ENCODE data around the gene SUN1.
A peak's percentile ranks its signal among the peaks of the same experiment; 100 is the strongest.
"Not testable (repeated sequence)": the region's sequence is repeated elsewhere in the genome, so short reads cannot be mapped to it uniquely, and the experiment has no call there.

Gene SUN1

DNA sequence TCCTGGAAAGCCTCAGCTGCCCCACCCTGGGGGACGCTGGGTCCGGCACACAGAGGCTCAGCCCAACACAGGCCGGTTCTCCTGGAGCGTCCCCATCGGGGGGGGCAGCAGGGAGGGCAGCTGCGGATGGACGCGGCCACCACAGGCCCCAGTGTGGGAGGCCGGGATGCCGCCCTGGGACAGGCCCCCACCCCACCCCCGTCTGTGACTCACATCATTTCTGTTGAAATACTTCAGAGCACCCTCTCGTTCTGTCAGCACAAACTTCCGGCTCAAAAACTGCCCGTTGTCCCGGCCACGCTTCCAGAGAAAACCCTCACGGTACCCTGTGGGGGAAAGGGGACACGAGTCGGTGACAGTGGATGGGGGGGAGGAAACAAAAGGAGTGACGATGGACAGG, 72.6 kb downstream of the SUN1 start:
- no peak for DNase-seq (ENCODE audit: low spot score)

DNA sequence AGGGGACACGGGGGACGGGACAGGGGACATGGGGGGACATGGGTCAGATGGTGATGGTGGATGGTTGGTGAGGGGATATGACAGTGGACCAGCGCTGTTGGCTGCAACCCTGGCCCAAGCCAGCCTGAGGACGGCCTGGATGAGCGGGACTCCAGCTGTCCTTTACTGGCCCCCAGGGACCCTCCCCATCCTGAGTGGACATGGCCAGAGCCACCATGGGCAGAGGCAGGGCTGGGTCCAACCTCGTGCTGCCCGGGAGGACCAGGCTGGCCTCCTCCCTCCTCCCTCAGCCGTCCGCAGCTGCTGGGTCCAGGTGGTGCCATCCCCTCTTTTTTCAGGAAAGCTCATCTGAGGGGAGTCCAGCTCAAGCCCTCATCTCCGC, 74.5 kb downstream of the SUN1 start:
- no peak for DNase-seq (ENCODE audit: low spot score)

DNA sequence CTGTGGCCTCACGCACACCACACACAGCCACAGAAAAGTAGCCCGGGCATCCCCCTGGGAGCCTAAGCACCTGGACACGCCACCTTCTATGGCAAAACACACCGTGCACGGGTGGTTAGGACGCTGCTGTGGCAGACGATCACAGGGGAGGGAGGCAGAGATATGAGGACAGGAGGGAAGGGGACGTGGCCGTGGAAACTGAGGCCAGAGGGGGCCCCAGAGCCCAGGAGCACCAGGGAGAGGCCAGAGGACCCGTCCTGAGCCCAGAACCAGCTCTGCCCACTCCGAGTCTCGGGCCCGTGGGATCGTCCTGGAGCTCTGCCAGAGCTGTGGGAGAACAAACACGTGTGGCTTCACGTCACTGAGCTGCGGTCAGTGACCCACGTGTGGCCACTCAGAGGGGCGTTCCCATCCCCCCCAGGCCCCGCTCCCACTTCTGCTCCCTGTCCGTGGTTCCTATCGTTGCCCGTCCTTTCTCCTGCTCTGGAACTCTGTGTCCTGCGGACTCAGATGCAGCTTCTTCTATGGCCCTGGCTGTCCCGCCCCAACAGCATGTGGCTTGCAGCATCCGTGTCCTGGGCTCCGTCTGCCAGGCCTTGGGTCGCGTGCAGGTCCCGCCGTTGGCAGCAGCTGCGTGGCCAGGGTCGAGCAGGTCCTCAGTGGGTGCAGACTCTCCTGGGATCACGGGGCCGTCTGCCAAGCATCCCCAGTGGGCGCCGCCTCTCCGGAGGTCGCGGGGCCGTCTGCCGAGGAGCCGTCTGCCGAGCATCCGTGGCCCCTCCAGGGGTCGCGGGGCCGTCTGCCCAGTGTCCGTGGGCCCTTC, 75.1 kb downstream of the SUN1 start:
- no peak for DNase-seq (ENCODE audit: low spot score)

DNA sequence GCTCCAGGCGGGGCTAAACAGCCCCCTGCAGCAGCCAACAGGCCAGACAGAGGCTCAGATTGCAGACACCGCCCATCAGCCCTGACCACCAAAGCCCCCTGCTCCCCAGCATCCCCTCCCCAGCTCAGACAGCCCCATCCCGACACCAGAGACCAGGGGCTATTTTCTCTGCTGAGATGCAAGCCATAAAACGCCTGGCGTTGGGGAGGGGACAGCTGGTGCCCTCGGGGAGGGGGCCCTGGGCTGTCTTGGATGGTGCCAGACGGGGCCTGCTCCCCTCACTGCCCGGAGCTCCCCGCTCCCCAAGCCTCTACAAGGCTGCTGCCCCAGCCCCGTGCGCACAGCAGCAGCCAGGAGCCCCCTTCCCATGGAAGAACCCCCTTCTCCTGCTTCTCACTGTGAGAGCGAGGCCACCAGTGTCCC, 75.9 kb downstream of the SUN1 start:
- DNase-seq (ENCODE audit: low spot score) = no peak

DNA sequence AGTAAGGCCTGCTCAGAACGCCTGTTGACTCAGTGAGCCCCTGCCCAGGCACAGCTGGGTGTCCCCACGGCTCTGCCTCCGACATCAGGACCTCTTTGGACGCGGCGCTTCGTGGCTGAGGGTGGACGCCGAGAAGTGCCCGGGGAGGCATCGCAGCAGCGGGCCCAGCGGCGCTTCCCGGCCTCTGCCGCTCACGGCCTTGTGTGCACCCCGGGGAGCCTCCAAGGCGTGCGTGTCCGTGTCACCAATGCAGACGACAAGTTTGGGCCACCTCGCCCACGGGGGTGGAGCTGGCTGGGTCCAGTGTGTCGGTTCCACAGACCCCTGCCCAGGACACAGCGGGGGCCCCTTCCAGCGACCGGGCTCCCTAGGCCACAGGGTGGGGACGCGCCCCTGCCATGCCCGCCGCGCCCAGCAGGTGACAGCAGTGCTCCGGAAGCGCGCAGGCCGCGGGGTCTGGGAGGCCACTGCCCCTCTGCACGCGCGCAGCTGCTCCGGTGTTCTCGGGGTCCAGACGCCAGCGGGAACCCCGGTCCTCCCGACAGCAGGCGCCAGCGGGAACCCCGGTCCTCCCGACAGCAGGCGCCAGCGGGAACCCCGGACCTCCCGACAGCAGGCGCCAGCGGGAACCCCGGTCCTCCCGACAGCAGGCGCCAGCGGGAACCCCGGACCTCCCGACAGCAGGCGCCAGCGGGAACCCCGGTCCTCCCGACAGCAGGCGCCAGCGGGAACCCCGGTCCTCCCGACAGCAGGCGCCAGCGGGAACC, 76.5 kb downstream of the SUN1 start:
- not testable (repeated sequence) for DNase-seq (ENCODE audit: low spot score)

DNA sequence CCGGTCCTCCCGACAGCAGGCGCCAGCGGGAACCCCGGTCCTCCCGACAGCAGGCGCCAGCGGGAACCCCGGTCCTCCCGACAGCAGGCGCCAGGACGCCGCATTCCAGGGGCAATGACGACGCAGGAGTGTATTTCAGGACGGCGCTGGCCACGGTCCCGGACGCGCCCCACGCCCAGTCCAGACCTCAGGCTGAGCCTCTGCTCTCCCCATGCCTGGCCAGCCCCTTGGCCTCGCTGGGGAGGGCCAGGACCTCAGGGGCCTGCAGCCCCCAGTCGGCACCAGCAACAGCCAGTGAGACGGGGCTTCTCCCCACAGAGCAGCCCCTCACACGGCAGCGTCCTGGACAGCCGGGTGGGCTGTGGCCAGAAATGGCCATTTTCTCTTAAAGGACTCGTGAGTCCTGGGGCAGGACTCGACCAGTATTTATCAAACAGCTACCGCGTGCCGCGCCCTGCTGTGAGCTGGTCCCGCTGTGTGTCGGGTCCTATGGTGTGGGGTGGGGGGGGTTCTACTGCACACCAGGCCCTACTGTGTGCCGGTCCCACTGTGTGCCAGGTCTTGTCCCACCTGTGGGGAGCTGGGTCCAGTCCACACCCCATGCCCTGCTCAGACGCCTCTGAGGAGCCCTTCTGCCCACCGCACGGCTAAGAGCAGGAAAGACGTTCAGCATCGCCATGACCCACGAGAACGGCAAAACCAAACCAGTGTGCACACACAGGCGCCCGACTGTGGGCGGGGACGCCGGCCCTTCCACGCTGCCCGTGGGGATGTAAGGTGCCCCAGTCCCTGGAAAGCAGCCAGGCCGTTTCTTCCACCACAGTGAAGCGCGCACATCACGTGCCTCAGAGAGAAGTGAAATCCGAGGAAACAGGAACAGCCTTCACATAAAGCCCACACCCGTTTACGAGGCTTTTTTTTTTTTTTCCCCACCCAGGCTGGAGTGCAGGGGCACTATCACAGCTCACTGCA, 77.4 kb downstream of the SUN1 start:
- no peak for DNase-seq (ENCODE audit: low spot score)

DNA sequence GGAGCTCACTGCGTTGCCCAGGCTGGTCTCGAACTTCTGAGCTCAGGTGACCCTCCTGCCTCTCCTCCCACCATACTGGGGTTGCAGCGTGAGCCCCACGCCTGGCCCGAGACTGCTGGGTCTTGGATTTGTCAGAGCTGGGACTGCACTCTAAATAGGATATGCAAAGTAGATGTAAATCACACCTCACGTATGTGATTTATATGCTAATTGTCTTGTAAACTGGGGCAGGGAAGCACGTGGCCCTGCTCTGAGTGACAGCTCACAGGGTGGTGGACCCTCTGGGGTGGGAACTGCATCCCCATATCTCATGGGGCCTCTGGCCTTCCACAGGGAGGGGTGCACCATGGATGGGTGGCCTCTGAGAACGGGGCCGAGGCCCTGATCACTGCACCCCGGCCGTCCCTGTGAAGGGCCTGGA, 78.2 kb downstream of the SUN1 start:
- DNase-seq (ENCODE audit: low spot score) = no peak

DNA sequence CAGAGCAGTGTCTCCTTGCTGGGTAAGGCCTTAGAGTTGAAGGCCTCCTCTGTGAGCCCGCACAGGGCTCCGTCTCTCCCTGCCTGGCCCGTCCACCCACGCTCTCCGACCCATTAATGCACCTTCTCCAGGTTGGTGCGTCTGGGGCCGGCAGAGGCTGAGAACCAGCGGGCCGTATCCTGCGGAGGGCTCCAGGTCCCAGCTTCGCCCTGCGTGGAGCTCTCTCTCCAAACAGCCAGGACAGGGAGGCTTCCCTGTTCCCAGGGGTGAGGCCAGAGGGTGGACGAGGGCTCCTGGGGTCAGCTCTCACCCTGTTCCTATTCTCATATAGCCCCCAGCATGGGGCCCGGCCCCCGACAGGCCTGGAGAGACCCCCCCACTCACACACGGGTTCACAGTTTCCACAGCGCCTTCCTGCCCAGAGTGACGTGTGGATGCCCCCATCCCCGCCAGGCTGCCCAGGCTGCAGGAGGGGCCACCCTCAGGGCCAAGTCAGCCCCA, 78.7 kb downstream of the SUN1 start:
- no peak for DNase-seq (ENCODE audit: low spot score)

DNA sequence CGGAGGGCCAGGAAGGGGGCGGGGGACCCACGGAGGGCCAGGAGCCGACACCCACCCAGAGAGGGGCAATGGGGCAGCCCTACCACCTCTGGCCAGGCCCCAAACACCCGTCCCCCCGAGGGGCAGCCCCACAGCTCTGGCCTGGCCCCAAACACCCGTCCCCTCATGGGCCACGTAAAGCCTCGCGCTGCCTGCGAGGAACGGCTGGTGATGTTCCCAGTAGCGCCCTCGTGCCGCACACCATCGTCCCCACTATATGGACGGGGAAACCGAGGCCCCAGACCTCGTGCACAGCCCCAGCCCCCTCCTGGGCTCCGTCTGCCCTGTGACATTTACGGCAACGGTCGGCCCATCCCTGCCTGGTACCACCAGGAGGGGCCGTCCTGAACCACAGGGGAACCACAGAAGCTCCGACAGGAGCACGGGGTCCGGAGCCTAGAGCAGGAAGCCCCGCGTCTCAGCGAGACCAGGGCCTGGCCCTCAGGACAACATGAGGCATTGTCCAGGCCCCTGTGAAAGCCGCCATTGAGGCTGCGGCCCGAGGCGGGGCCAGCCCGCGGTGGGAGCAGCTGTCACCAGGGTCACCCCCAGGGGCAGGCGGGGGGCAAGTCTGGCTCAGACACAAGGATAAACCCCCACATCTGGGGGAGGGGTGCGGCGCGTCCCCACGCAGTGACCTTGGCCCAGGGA, 79.7 kb downstream of the SUN1 start:
- peak; percentile 90 for DNase-seq (ENCODE audit: low spot score)

DNA sequence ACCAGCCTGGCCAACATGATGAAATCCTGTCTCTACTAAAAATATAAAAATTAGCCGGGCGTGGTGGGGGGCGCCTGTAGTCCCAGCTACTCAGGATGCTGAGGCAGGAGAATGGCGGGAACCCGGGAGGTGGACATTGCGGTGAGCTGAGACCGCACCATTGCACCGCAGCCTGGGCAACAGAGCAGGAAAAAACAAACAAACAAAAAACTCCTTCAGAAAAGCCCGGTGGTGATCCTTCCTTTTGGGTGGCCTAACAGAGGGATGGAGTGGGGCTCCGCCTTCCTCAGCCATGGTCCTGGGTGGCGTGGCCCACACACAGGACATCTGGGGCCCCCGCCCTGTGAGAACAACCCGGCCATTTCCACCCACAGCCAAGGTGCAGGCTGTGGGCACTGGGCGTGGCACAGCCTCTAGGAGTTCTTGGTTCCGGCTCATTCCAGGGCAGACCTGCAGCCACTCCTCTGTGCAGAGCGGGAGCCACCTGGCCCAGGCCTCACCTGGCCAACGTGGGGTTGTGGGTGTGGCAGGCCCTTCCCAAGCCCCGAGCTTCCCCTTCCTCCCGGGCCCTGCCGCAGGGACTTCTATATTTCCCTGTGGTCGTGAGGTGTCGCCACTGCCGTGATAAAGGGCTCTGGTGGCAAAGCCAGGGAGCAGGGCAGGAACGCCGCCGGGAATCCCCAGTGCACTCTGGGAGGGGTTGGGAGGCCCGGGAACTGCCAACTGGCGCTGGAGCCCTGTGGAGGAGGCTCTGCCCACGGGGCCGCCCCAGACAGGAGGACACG, 81.7 kb downstream of the SUN1 start:
- DNase-seq (ENCODE audit: low spot score) = peak; percentile 71

DNA sequence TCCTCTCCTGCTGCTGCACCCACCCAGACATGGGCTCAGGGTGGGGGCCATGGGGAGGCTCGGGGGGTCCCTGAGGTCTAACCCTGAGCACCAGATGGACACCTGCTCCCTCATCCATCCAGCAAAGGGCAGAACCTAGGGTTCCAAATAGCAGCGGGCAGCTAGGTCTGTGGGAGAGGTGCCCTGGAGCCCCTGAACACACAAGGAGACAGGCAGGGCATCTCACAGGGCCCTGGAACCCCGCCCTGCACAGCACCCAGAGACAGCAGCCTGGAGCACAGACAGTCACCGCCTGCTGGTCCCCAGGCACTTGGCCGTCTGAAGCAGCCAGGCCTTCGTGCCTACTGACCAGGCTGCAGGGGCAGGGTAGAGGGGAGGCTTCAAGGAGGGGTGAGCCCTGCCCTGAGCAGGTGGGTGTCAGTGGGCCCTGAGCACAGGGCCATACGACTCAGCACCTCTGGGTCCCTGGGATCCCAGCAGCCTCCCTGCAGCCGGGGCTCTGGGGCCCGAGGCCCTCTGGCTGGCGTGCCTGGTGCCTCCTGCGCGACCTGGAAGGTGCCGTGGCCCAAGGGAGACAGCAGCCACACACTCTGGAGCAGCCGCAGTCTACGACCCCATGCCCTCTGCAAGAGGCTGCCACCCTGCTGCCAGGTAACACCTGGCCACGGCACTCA, 82.4 kb downstream of the SUN1 start:
- DNase-seq (ENCODE audit: low spot score) = no peak

DNA sequence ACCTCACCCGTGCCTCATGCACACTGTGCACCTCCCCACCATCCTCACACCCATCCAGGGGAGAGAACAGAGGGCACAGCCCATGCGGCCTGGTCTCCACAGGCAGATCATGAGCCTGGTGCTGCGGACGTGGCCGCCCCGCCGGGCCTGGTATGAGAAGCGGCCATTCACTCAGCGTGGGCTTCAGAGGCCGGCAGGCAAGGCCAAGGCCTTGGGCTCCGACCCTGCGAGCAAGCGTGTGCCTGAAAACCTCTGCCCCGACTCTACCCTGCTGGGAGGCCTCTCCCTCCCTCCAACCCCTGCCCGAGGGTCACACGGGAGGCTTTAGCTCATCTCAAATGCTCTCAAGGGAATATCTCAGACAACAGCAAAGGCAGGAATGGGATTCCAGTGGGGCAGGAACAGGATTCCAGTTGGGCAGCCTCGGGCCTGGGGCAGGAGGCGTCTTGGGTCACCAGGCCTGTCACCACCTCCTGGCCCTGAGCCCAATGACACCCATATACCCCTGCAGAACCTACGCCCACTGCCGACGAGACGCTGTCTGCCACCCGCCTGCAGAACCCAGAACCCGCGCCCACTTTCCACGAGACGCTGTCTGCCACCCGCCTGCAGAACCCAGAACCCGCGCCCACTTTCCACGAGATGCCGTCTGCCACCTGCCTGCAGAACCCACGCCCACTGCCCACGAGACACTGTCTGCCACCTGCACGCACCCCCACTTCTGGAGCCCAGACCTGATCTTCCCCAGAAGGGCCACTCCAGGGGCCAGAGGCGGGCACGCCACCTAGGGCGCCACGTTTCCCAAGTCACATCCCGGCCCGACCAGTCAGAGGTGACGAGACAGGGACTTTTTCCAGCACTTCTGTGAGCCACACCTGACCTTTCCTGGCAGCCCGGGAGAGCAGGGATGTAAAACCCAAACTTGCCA, 83.3 kb downstream of the SUN1 start:
- no peak for DNase-seq (ENCODE audit: low spot score)

DNA sequence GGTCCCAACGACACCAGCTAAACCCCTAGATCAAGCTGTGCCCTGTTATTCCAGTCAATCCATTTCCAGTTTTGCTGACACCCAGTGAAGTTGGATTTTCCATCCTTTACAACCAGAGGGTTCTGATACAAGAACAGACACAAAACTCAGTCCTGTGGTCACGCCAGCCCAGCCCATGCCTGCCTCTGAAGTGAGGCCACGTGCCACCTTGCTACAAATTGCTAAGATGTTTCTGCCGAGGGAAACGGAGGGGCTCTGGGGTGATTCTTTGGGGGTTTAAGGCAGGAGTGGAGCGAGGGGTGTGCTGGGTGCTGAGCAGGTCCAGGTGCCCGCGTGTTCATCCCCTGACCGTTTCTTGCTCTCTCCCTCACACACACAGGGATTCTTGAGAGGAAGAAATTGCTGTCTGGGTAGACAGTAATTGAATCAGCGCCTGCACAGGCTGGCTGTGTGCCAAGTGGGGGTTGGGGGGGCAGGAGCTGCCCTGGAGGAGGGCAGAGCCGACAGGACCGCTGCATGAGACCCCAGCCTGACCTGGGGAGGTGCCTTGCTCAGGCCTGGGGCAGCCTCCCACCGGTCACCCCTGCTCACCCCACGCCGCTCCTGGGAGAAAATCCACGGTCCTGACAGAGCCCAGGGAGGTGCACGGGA, 84.1 kb downstream of the SUN1 start:
- no peak for DNase-seq (ENCODE audit: low spot score)

DNA sequence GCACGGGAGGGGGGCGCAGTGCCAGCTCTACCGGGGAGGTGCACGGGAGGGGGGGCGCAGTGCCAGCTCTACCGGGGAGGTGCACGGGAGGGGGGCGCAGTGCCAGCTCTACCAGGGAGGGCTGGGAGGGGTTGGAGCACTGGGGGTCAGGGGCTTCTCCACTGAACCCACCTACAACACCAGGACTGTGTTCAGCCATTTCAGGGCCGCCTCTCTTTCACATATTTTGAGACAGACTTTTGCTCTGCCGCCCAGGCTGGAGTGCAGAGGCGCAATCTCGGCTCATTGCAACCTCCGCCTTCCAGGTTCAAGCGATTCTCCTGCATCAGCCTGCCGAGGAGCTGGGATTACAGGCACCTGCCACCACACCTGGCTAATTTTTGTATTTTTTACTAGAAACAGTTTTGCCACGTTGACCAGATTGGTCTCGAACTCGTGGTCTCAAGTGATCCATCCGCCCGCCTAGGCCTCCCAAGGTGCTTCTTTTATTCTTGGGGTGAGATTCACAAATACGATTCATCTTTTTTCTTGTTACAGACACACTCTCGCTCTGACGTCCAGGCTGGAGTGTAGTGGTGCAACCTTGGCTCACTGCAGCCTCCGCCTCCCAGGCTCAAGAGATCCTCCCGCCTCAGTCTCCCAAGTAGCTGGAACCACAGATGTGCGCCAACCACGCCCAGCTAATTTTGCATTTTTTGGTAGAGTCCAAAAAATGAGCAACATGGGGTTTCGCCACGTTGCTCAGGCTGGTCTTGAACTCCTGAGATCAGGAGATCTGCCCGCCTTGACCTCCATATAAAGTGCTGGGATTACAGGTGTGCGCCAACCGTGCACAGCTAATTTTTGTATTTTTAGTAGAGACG, 85.2 kb downstream of the SUN1 start:
- no peak for DNase-seq (ENCODE audit: low spot score)

DNA sequence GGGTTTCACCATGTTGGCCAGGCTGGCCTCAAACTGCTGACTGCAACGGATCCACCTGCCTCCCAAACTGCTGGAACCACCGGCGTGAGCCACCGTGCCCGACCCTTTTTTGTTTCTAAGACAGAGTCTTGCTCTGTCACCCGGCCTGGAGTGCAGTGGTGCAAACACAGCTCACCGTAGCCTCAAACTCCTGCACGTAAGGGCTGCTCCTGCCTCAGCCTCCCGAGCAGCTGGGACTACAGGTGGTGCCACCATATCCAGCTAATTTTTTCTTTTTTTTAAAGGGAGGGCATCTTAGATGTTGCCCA, 85.8 kb downstream of the SUN1 start:
- no peak for DNase-seq (ENCODE audit: low spot score)

DNA sequence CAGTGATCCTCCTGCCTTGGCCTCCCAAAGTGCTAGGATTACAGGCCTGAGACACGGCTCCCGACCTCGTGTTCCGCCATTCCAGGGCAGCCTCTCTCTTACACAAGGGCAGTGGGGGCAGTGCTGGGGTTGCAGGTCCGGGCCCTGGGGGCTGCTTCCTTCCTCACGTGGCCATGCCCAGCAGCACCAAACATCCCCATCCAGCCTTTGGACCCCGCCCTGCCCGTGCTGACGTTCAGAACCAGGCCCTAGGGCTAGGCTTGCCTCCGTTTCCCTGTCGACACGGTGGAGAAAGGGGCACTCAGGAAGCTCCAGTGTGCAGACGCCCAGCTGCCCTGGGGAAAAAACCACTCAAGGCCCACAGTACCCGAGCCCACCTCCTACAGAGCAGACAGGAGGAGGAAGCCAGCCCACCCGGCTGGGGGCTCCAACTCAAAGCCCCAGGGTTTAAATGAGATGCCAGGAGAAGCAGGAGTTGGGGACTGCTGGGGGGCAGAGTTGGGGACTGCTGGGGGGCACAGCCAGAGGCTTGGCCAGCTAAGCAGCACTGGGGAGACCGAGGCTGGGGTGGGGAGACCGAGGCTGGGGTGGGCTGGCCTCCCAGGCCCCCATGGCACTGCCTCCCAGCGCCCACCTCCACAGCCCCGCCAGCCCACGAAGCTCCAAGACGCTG, 86.3 kb downstream of the SUN1 start:
- DNase-seq (ENCODE audit: low spot score) = no peak

DNA sequence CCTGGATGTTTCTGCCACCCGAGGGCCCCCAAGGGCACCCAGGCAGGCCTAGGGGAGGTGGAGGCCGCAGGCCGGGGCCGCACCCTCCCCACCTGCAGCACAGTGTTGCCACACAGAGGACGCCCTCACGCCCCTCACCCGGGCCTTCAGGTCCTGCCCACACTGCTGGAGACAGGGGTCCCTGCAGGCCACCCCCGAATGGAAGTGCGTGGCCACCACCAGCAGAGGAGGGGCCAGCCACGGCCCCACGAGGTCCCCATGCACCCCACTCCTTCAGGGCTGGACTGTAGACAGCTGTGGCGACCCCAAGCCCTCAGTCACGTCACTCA, 86.8 kb downstream of the SUN1 start:
- DNase-seq (ENCODE audit: low spot score) = no peak

All from putamen (tissue), 1 donor.